CD4-positive, alpha-beta T cell (primary cell): ENCODE measurements around the gene PARD3B. TPM values are rescaled to one million over a fixed set of nuclear protein-coding genes. Genes with fewer than 3 reads are reported as not detected.

ENCODE experiments used
- ATAC-seq: fragments of 200-7000 bp; cut with Tn5 transposase; one replicate; pipeline ENCODE4 v1.10.0; 2022; ENCODE audit warnings: mild to moderate bottlenecking; ENCODE audit not compliant: poor library complexity
- CTCF ChIA-PET: fragments of 350-600 bp; sonication (Branson Sonifier 250); formaldehyde crosslinking; loops from one replicate; lab custom pipeline; 2021; ENCODE audit warnings: antibody characterized with exemption, inconsistent platforms; lab: Charles Lee
- POLR2A ChIA-PET: fragments of 350-600 bp; sonication (Branson Sonifier 250); formaldehyde crosslinking; loops from one replicate; lab custom pipeline; 2021; ENCODE audit warnings: antibody characterized with exemption, inconsistent platforms; lab: Charles Lee
- DNase-seq, 14 experiments: peaks; one replicate each; pipeline ENCODE4 v3.0.0-alpha.2; 2013 to 2020; ENCODE audit warnings: mixed read lengths in 2 of 14
- H3K27ac ChIP-seq, 2 donors: one replicate each; pipeline versions ENCODE4 v1.5.1 to v1.7.0; 2013; ENCODE audit warnings: low read length in 2 of 2, low read depth in 1 of 2, mild to moderate bottlenecking in 1 of 2
- H3K27me3 ChIP-seq, 2 experiments: 1 replicate in 1 of 2; 2 replicates in 1 of 2; pipeline versions ENCODE4 v1.6.1 to v1.7.0; 2013; ENCODE audit warnings: low read length in 2 of 2, control low read depth in 1 of 2, mild to moderate bottlenecking in 1 of 2, moderate library complexity in 1 of 2; ENCODE audit not compliant: insufficient read depth in 2 of 2, control insufficient read depth in 1 of 2
- H3K36me3 ChIP-seq: one replicate; pipeline ENCODE4 v1.6.1; 2013; ENCODE audit warnings: low read length, control low read depth; ENCODE audit not compliant: insufficient read depth
- H3K4me1 ChIP-seq: one replicate; pipeline ENCODE4 v1.6.1; 2013; ENCODE audit warnings: low read length, control low read depth; ENCODE audit not compliant: insufficient read depth
- H3K4me3 ChIP-seq: one replicate; pipeline ENCODE4 v1.5.1; 2013; ENCODE audit warnings: mild to moderate bottlenecking, low read length, moderate library complexity
- H3K9me3 ChIP-seq, 2 experiments: 1 replicate in 1 of 2; 2 replicates in 1 of 2; pipeline versions ENCODE4 v1.6.1 to v1.7.0; 2013; ENCODE audit warnings: low read length in 2 of 2, mild to moderate bottlenecking in 2 of 2, control low read depth in 1 of 2, moderate library complexity in 1 of 2; ENCODE audit not compliant: control insufficient read depth in 1 of 2, insufficient read depth in 1 of 2
- H3K27ac Mint-ChIP-seq: one replicate; pipeline ENCODE4 v1.8.0; 2020; ENCODE audit warnings: mixed read lengths
- H3K27me3 Mint-ChIP-seq: one replicate; pipeline ENCODE4 v1.8.0; 2021; ENCODE audit warnings: mixed read lengths
- H3K36me3 Mint-ChIP-seq: one replicate; pipeline ENCODE4 v1.8.0; 2021; ENCODE audit warnings: low read depth, mixed read lengths
- H3K4me1 Mint-ChIP-seq: one replicate; pipeline ENCODE4 v1.8.0; 2021; ENCODE audit warnings: low read depth, mixed read lengths
- H3K4me3 Mint-ChIP-seq: one replicate; pipeline ENCODE4 v1.8.0; 2020; ENCODE audit warnings: mild to moderate bottlenecking, mixed read lengths
- H3K9me3 Mint-ChIP-seq: one replicate; pipeline ENCODE4 v1.8.0; 2020; ENCODE audit warnings: mixed read lengths
- CTCF ChIP-seq: fragments of 200-600 bp; IDR thresholded peaks from one replicate; pipeline ENCODE4 v1.8.0; 2022; ENCODE audit warnings: antibody characterized with exemption, mild to moderate bottlenecking
- intact Hi-C, 2 experiments: fragments of 100-400 bp; cut with DNase I in 1 of 2; cut with micrococcal nuclease in 1 of 2; formaldehyde crosslinking; loops; one replicate each; pipeline versions ENCODE4 v1.15.1 to v1.9.0; 2023 to 2025; cut with DNase I, micrococcal nuclease
- total RNA-seq, 174 experiments: library from RNA in 2 of 174; stranded (reverse) in 2 of 174; gene quantifications; one replicate each; pipeline ENCODE4 v1.2.3 and lab custom pipeline; 2021 to 2026

Gene PARD3B
- total RNA-seq, 2 experiments from 2014 or later: 0.87 to 1.9 TPM

DNA sequence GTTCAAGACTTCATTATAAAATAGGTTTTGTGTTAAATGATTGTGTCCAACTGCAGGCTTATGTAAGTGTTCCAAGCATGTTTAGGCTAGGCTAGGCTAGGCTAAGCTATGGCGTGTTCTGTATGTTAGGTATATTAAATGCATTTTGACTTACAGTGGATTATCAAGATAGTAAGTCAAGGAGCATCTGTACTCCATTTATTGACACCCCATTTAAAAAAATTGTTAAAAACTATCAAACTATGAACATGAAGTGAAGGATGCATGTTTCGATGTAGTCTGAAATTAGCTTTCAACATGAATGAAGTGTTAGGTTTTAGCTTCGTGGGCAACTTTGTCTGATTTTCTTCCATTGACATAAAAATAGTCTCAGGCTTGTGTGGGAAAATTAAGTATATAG is 290.5 kb downstream of the PARD3B start:
- no peak overlapping the region for H3K4me3 Mint-ChIP-seq
- POLR2A ChIA-PET: no interaction called here
- H3K36me3 ChIP-seq: no peaks in the 10 kb centered on the region
- CTCF ChIA-PET: no interaction called here
- no peak for TF ChIP-seq CTCF
- H3K4me1 Mint-ChIP-seq: peaks cover 5% of the 10 kb centered on the region
- H3K4me1 ChIP-seq: no peaks in the 10 kb centered on the region
- no peaks in the 10 kb centered on the region for H3K27me3 Mint-ChIP-seq
- ATAC-seq (no peak), DNase-seq (no peak)
- H3K27ac Mint-ChIP-seq: no peak overlapping the region
- no peaks in the 10 kb centered on the region for H3K27me3 ChIP-seq
- no peak overlapping the region for H3K27ac ChIP-seq
- no peak overlapping the region for H3K4me3 ChIP-seq
- no peaks in the 10 kb centered on the region for H3K9me3 ChIP-seq
- no peaks in the 10 kb centered on the region for H3K9me3 Mint-ChIP-seq
- intact Hi-C loops: no loop called here
- no peaks in the 10 kb centered on the region for H3K36me3 Mint-ChIP-seq

GRCh38 chr2:204840504-204840903 is 295.2 kb downstream of the PARD3B start:
- no peak overlapping the region for H3K27ac Mint-ChIP-seq
- ATAC-seq (no peak), DNase-seq (no peak)
- Histone ChIP-seq H3K27me3 (no peaks in the 10 kb centered on the region), H3K4me1 (peaks cover 2% of the 10 kb centered on the region), H3K9me3 (no peaks in the 10 kb centered on the region), H3K36me3 (no peaks in the 10 kb centered on the region), H3K4me3 (no peak overlapping the region), H3K27ac (no peak overlapping the region)
- intact Hi-C loops: no loop called here
- no peak for TF ChIP-seq CTCF
- H3K9me3 Mint-ChIP-seq: no peaks in the 10 kb centered on the region
- H3K4me3 Mint-ChIP-seq: no peak overlapping the region
- ChIA-PET CTCF (no interaction called here), POLR2A (no interaction called here)
- H3K36me3 Mint-ChIP-seq: no peaks in the 10 kb centered on the region
- H3K27me3 Mint-ChIP-seq: no peaks in the 10 kb centered on the region
- H3K4me1 Mint-ChIP-seq: peaks cover 9% of the 10 kb centered on the region

- H3K27ac Mint-ChIP-seq: no peak overlapping the region
- no peak overlapping the region for H3K4me3 Mint-ChIP-seq
- H3K27me3 Mint-ChIP-seq: no peaks in the 10 kb centered on the region
- H3K4me1 Mint-ChIP-seq: peaks cover 9% of the 10 kb centered on the region
- DNase-seq: no peak
- H3K4me1 ChIP-seq: peaks cover 2% of the 10 kb centered on the region
- CTCF ChIA-PET: no interaction called here
- no peaks in the 10 kb centered on the region for H3K27me3 ChIP-seq
- no peak overlapping the region for H3K4me3 ChIP-seq
- POLR2A ChIA-PET: no interaction called here
- H3K9me3 ChIP-seq: no peaks in the 10 kb centered on the region
- intact Hi-C loops: no loop called here
- H3K36me3 ChIP-seq: no peaks in the 10 kb centered on the region
- no peaks in the 10 kb centered on the region for H3K9me3 Mint-ChIP-seq
- ATAC-seq: no peak
- no peak for TF ChIP-seq CTCF
- no peaks in the 10 kb centered on the region for H3K36me3 Mint-ChIP-seq
- H3K27ac ChIP-seq: no peak overlapping the region
These were observed 296.8 kb downstream of the PARD3B start for GRCh38 chr2:204842068-204842467.
